Neuronal stem cell (in vitro differentiated cells): ENCODE results near the gene NEB.

Source experiments
- DNase-seq: peaks from one replicate; pipeline ENCODE4 v3.0.0-alpha.2; 2013; ENCODE audit warnings: low spot score
- H2AFZ ChIP-seq: one replicate; pipeline ENCODE4 v1.6.1; 2013; ENCODE audit warnings: mild to moderate bottlenecking, low read length, inconsistent platforms
- H2AK5ac ChIP-seq: 2 replicates; pipeline ENCODE4 v1.6.1; 2013; ENCODE audit warnings: low read depth, mild to moderate bottlenecking, inconsistent platforms, low read length, moderate library complexity, mixed read lengths
- H2BK120ac ChIP-seq: 2 replicates; pipeline ENCODE4 v1.6.1; 2013; ENCODE audit warnings: low read depth, mild to moderate bottlenecking, inconsistent platforms, low read length, moderate library complexity, mixed read lengths
- H2BK12ac ChIP-seq: one replicate; pipeline ENCODE4 v1.6.1; 2013; ENCODE audit warnings: low read length, inconsistent platforms
- H2BK15ac ChIP-seq: 2 replicates; pipeline ENCODE4 v1.6.1; 2013; ENCODE audit warnings: mild to moderate bottlenecking, low read length, inconsistent platforms, mixed read lengths
- H2BK5ac ChIP-seq: one replicate; pipeline ENCODE4 v1.6.1; 2013; ENCODE audit warnings: inconsistent platforms, mild to moderate bottlenecking, low read length, moderate library complexity
- H3K14ac ChIP-seq: one replicate; pipeline ENCODE4 v1.6.1; 2013; ENCODE audit warnings: low read length, inconsistent platforms
- H3K18ac ChIP-seq: 2 replicates; pipeline ENCODE4 v1.6.1; 2013; ENCODE audit warnings: low read length, inconsistent platforms
- H3K23ac ChIP-seq: 2 replicates; pipeline ENCODE4 v1.6.1; 2013; ENCODE audit warnings: low read depth, mild to moderate bottlenecking, mixed read lengths, low read length, inconsistent platforms; ENCODE audit not compliant: poor library complexity
- H3K27ac ChIP-seq: replicated peaks from 3 replicates; pipeline ENCODE4 v1.5.1; 2013; ENCODE audit warnings: low read length, inconsistent platforms
- H3K27me3 ChIP-seq, 3 experiments: 2 replicates each; pipeline ENCODE4 v1.6.1; 2013; ENCODE audit warnings: low read length in 3 of 3, mild to moderate bottlenecking in 2 of 3, inconsistent platforms in 1 of 3, low read depth in 1 of 3, mixed read lengths in 1 of 3, moderate library complexity in 1 of 3; ENCODE audit not compliant: control insufficient read depth in 3 of 3, insufficient read depth in 3 of 3
- H3K36me3 ChIP-seq, 2 donors: replicated peaks in 1 of 2; 2 replicates each; pipeline ENCODE4 v1.6.1; 2013; ENCODE audit warnings: low read length in 2 of 2; ENCODE audit not compliant: control insufficient read depth in 2 of 2, insufficient read depth in 2 of 2
- H3K4ac ChIP-seq: 2 replicates; pipeline ENCODE4 v1.6.1; 2013; ENCODE audit warnings: inconsistent platforms, mild to moderate bottlenecking, low read length, moderate library complexity
- H3K4me1 ChIP-seq, 2 donors: 1 replicate in 1 of 2; 2 replicates in 1 of 2; pipeline ENCODE4 v1.6.1; 2013; ENCODE audit warnings: low read length in 2 of 2, low read depth in 1 of 2; ENCODE audit not compliant: control insufficient read depth in 2 of 2, insufficient read depth in 1 of 2
- H3K4me2 ChIP-seq: one replicate; pipeline ENCODE4 v1.6.1; 2013; ENCODE audit warnings: mild to moderate bottlenecking, low read length, inconsistent platforms; ENCODE audit not compliant: insufficient read depth, poor library complexity, severe bottlenecking
- H3K4me3 ChIP-seq, 2 donors: 2 replicates each; pipeline ENCODE4 v1.5.1; 2013; ENCODE audit warnings: low read length in 2 of 2, mild to moderate bottlenecking in 2 of 2, inconsistent platforms in 1 of 2, moderate library complexity in 1 of 2
- H3K79me1 ChIP-seq: one replicate; pipeline ENCODE4 v1.6.1; 2013; ENCODE audit warnings: low read depth, mild to moderate bottlenecking, inconsistent platforms, low read length, moderate library complexity
- H3K9ac ChIP-seq: one replicate; pipeline ENCODE4 v1.6.1; 2013; ENCODE audit warnings: mild to moderate bottlenecking, low read depth, low read length, inconsistent platforms; ENCODE audit not compliant: poor library complexity
- H3K9me3 ChIP-seq, 2 donors: replicated peaks in 1 of 2; 2 replicates each; pipeline versions ENCODE3 to v1.6.1; 2013; ENCODE audit warnings: low read length in 2 of 2, mild to moderate bottlenecking in 2 of 2, inconsistent platforms in 1 of 2, low read depth in 1 of 2, mixed read lengths in 1 of 2, moderate library complexity in 1 of 2; ENCODE audit not compliant: control insufficient read depth in 2 of 2, insufficient read depth in 1 of 2
- H4K8ac ChIP-seq: one replicate; pipeline ENCODE4 v1.6.1; 2013; ENCODE audit warnings: low read depth, mild to moderate bottlenecking, inconsistent platforms, low read length, moderate library complexity
- H4K91ac ChIP-seq: one replicate; pipeline ENCODE4 v1.6.1; 2013; ENCODE audit warnings: low read length, low read depth, mild to moderate bottlenecking, inconsistent platforms; ENCODE audit not compliant: poor library complexity
- WGBS, 2 donors: extraction: QIAGEN DNeasy Blood & Tissue Kit; methylation state at CpG; one replicate each; pipeline ENCODE4 v1.1.7; 2013; ENCODE audit warnings: missing lambda C conversion rate in 2 of 2, mixed read lengths in 1 of 2; ENCODE audit not compliant: insufficient read length in 2 of 2, insufficient replicate concordance in 1 of 2; ENCODE audit errors: extremely low coverage in 2 of 2; 5-methylcytosine and 5-hydroxymethylcytosine counted together

Gene NEB

GRCh38 chr2:151544449-151544848 lies 189.8 kb downstream of the NEB start:
- Histone ChIP-seq H2AFZ (no peak overlapping the region), H3K23ac (no peak overlapping the region), H3K36me3 (no peaks in the 10 kb centered on the region), H3K79me1 (no peaks in the 10 kb centered on the region), H4K8ac (no peak overlapping the region), H3K4me2 (no peak overlapping the region), H3K18ac (no peak overlapping the region), H4K91ac (no peak overlapping the region), H2AK5ac (no peak overlapping the region), H2BK5ac (no peak overlapping the region), H3K9me3 (no peaks in the 10 kb centered on the region), H2BK120ac (no peak overlapping the region), H3K27ac (no peak overlapping the region), H3K4me1 (peaks cover 0 to 3% of the 10 kb centered on the region in 2 donors), H2BK15ac (no peak overlapping the region), H3K4me3 (no peak overlapping the region), H3K14ac (no peak overlapping the region), H3K4ac (no peak overlapping the region), H3K27me3 (no peaks in the 10 kb centered on the region), H3K9ac (no peak overlapping the region), H2BK12ac (no peak overlapping the region)
- no peak for DNase-seq
- WGBS, 2 donors: no CpG with 5 or more reads among the region's 5 CpGs

- no peaks in the 10 kb centered on the region for H3K36me3 ChIP-seq
- no peak overlapping the region for H2AK5ac ChIP-seq
- no peak overlapping the region for H3K18ac ChIP-seq
- H3K4ac ChIP-seq: no peak overlapping the region
- H2BK5ac ChIP-seq: no peak overlapping the region
- no peak overlapping the region for H3K27ac ChIP-seq
- no peak overlapping the region for H3K9ac ChIP-seq
- no peak for DNase-seq
- H3K4me3 ChIP-seq: no peak overlapping the region
- no peak overlapping the region for H2BK120ac ChIP-seq
- no peak overlapping the region for H3K4me2 ChIP-seq
- WGBS, 2 donors: no CpG with 5 or more reads among the region's 3 CpGs
- H3K23ac ChIP-seq: no peak overlapping the region
- H2BK15ac ChIP-seq: no peak overlapping the region
- H4K8ac ChIP-seq: no peak overlapping the region
- H3K9me3 ChIP-seq: no peaks in the 10 kb centered on the region
- peaks cover 0 to 3% of the 10 kb centered on the region in 2 donors for H3K4me1 ChIP-seq
- no peaks in the 10 kb centered on the region for H3K27me3 ChIP-seq
- no peak overlapping the region for H2AFZ ChIP-seq
- H2BK12ac ChIP-seq: no peak overlapping the region
- H4K91ac ChIP-seq: no peak overlapping the region
- H3K79me1 ChIP-seq: no peaks in the 10 kb centered on the region
- H3K14ac ChIP-seq: no peak overlapping the region
Measured at GRCh38 chr2:151543876-151544275, 190.4 kb downstream of the NEB start.

GRCh38 chr2:151534001-151534400 lies 200.3 kb downstream of the NEB start:
- WGBS, 2 donors: no CpG with 5 or more reads among the region's 7 CpGs
- Histone ChIP-seq H3K27me3 (no peaks in the 10 kb centered on the region), H3K4ac (no peak overlapping the region), H3K79me1 (no peaks in the 10 kb centered on the region), H2AFZ (no peak overlapping the region), H2BK15ac (no peak overlapping the region), H2BK12ac (no peak overlapping the region), H3K18ac (no peak overlapping the region), H3K9me3 (no peaks in the 10 kb centered on the region), H3K4me3 (no peak overlapping the region), H2BK5ac (no peak overlapping the region), H3K36me3 (no peaks in the 10 kb centered on the region), H2BK120ac (no peak overlapping the region), H3K9ac (no peak overlapping the region), H3K23ac (no peak overlapping the region), H3K4me1 (no peaks in the 10 kb centered on the region), H3K4me2 (no peak overlapping the region), H4K8ac (no peak overlapping the region), H3K27ac (no peak overlapping the region), H3K14ac (no peak overlapping the region), H2AK5ac (no peak overlapping the region), H4K91ac (no peak overlapping the region)
- no peak for DNase-seq

- Histone ChIP-seq H2BK12ac (no peak overlapping the region), H2AFZ (no peak overlapping the region), H3K27me3 (no peaks in the 10 kb centered on the region), H2AK5ac (no peak overlapping the region), H3K18ac (no peak overlapping the region), H4K91ac (no peak overlapping the region), H3K14ac (no peak overlapping the region), H3K4ac (no peak overlapping the region), H3K9ac (no peak overlapping the region), H4K8ac (no peak overlapping the region), H3K4me2 (no peak overlapping the region), H3K9me3 (no peaks in the 10 kb centered on the region), H2BK5ac (no peak overlapping the region), H3K27ac (no peak overlapping the region), H3K4me1 (no peaks in the 10 kb centered on the region), H3K79me1 (no peaks in the 10 kb centered on the region), H3K36me3 (no peaks in the 10 kb centered on the region), H3K23ac (no peak overlapping the region), H2BK15ac (no peak overlapping the region), H3K4me3 (no peak overlapping the region), H2BK120ac (no peak overlapping the region)
- no peak for DNase-seq
- no CpG with 5 or more reads among the region's 3 CpGs for WGBS, 2 donors
Measured at GRCh38 chr2:151533127-151533526, 201.1 kb downstream of the NEB start.
